ENCODE measurements around the gene TCEAL7. TPM values are rescaled to one million over a fixed set of nuclear protein-coding genes. Genes with fewer than 3 reads are reported as not detected.

The TCEAL7 gene
- total and polyA plus RNA-seq, 9 of the 15 experiments (the other 6 are each of a cell fraction or from before 2014, with no cell fraction given), result 0.07 to 0.34 (median 0.13) TPM; not detected in 4

DNA sequence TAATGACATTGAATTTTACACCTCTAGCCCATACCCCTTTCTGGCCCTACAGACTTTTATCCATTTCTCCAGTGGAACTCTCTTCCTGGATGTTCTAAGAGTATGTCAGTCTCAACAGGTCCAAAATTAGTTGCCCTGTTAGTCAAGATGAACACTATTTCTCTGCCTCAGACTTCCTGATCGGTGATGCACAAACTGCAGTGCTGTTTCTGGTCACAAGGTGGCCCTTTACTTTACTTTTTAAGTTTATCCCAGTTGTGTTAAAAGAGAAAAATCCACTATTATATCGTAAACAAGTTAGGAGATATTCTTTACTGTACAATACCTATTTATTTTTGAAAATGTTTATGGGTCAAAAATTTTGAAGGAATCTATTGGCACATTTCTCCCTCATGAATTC, 13.1 kb downstream of the TCEAL7 start (continued):
- TF ChIP-seq, protein P1, sequence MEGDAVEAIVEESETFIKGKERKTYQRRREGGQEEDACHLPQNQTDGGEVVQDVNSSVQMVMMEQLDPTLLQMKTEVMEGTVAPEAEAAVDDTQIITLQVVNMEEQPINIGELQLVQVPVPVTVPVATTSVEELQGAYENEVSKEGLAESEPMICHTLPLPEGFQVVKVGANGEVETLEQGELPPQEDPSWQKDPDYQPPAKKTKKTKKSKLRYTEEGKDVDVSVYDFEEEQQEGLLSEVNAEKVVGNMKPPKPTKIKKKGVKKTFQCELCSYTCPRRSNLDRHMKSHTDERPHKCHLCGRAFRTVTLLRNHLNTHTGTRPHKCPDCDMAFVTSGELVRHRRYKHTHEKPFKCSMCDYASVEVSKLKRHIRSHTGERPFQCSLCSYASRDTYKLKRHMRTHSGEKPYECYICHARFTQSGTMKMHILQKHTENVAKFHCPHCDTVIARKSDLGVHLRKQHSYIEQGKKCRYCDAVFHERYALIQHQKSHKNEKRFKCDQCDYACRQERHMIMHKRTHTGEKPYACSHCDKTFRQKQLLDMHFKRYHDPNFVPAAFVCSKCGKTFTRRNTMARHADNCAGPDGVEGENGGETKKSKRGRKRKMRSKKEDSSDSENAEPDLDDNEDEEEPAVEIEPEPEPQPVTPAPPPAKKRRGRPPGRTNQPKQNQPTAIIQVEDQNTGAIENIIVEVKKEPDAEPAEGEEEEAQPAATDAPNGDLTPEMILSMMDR (IDR thresholded peaks at IDR 0.05 in 2 of 3, conservative IDR thresholded peaks at IDR 0.05 in 1 of 3; ENCODE audit: insufficient read depth in 2 of 3, low read depth in 1 of 3, low read length in 3 of 3), result peak; percentile 41 to 62 (median 58); a peak in 5 of 6 replicates
- peak; percentile 49 to 69 for TF ChIP-seq RAD21 (CRISPR knock-in tag; conservative IDR thresholded peaks at IDR 0.05 in 1 of 2, IDR thresholded peaks at IDR 0.05 in 1 of 2)
- TF ChIP-seq POLR2AphosphoS2 (IDR thresholded peaks at IDR 0.05; ENCODE audit: low read length), result no peak
- TF ChIP-seq SMC3 (conservative IDR thresholded peaks at IDR 0.05; ENCODE audit: insufficient read depth, low read depth, low read length), result 0 out of 2 replicates have a peak, but pooled peaks have one; percentile 38

DNA sequence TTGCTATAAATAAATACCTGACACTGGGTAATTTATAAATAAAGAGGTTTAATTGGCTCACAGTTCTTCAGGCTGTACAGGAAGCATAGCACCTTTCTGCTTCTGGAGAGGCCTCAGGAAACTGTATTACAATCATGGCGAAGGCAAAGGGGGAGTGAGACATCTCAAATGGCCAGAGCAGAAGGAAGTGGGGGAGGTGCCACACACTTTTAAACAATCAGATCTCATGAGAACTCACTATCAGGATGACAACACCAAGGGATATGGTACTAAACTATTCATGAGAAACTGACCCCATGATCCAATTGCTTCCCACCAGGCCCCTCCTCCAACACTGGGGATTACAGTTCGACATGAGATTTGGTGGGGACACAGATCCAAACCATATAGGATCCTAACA, 14.6 kb downstream of the TCEAL7 start:
- DNase-seq (ENCODE audit: extremely low read depth in 1 of 4, low spot score in 3 of 4) (no peak), ATAC-seq (no peak), FAIRE-seq (no peak)
- CTCF ChIA-PET (ENCODE audit: low intra/inter-chr PET ratio), result no interaction called here
- Histone ChIP-seq H3K4me1 (replicated peaks in 1 of 2; ENCODE audit: control insufficient read depth in 2 of 2, insufficient read depth in 2 of 2, low read length in 2 of 2) (no peaks in the 10 kb centered on the region), H2AFZ (ENCODE audit: low read depth, low read length) (peak overlapping the region; percentile 35; the same call in 1 of the 2 replicates), H3K4me3 (no peak overlapping the region), H3K9ac (ENCODE audit: insufficient read depth in 1 of 2, low read depth in 2 of 2, low read length in 2 of 2) (no peak overlapping the region), H3K79me2 (ENCODE audit: control insufficient read depth, insufficient read depth, low read length) (no peaks in the 10 kb centered on the region), H3K27me3 (ENCODE audit: control insufficient read depth in 2 of 2, insufficient read depth in 2 of 2, low read length in 2 of 2) (no peaks in the 10 kb centered on the region; a peak in 1 of 5 replicates), H4K20me1 (replicated peaks; ENCODE audit: control insufficient read depth, insufficient read depth, low read length) (no peaks in the 10 kb centered on the region), H3K9me1 (ENCODE audit: control insufficient read depth, insufficient read depth, low read length) (no peaks in the 10 kb centered on the region), H3K4me2 (ENCODE audit: insufficient read depth, low read length) (no peak overlapping the region), H3K36me3 (ENCODE audit: control insufficient read depth, insufficient read depth, low read length) (no peaks in the 10 kb centered on the region), H3K9me3 (replicated peaks; ENCODE audit: control insufficient read depth, insufficient read depth, low read depth, low read length) (no peaks in the 10 kb centered on the region), H3K27ac (ENCODE audit: extremely low read depth, low read depth, low read length) (no peak overlapping the region)
- no TSS peak for BruUV-seq (replicated peaks)
- POLR2A ChIA-PET, result no interaction called here
- intact Hi-C loops (cut with micrococcal nuclease) (no loop called here), in situ Hi-C loops (cut with MboI) (no loop called here)
- WGBS (ENCODE audit: insufficient coverage, low coverage, missing lambda C conversion rate), result 14% methylated on average over 2 of the region's 2 CpGs
- TF ChIP-seq SLC30A9 (CRISPR knock-in tag; IDR thresholded peaks at IDR 0.05) (no peak), ZNF124 (CRISPR knock-in tag; IDR thresholded peaks at IDR 0.05) (no peak), ZFX (CRISPR knock-in tag; IDR thresholded peaks at IDR 0.05) (no peak)
- TF ChIP-seq, protein P2, sequence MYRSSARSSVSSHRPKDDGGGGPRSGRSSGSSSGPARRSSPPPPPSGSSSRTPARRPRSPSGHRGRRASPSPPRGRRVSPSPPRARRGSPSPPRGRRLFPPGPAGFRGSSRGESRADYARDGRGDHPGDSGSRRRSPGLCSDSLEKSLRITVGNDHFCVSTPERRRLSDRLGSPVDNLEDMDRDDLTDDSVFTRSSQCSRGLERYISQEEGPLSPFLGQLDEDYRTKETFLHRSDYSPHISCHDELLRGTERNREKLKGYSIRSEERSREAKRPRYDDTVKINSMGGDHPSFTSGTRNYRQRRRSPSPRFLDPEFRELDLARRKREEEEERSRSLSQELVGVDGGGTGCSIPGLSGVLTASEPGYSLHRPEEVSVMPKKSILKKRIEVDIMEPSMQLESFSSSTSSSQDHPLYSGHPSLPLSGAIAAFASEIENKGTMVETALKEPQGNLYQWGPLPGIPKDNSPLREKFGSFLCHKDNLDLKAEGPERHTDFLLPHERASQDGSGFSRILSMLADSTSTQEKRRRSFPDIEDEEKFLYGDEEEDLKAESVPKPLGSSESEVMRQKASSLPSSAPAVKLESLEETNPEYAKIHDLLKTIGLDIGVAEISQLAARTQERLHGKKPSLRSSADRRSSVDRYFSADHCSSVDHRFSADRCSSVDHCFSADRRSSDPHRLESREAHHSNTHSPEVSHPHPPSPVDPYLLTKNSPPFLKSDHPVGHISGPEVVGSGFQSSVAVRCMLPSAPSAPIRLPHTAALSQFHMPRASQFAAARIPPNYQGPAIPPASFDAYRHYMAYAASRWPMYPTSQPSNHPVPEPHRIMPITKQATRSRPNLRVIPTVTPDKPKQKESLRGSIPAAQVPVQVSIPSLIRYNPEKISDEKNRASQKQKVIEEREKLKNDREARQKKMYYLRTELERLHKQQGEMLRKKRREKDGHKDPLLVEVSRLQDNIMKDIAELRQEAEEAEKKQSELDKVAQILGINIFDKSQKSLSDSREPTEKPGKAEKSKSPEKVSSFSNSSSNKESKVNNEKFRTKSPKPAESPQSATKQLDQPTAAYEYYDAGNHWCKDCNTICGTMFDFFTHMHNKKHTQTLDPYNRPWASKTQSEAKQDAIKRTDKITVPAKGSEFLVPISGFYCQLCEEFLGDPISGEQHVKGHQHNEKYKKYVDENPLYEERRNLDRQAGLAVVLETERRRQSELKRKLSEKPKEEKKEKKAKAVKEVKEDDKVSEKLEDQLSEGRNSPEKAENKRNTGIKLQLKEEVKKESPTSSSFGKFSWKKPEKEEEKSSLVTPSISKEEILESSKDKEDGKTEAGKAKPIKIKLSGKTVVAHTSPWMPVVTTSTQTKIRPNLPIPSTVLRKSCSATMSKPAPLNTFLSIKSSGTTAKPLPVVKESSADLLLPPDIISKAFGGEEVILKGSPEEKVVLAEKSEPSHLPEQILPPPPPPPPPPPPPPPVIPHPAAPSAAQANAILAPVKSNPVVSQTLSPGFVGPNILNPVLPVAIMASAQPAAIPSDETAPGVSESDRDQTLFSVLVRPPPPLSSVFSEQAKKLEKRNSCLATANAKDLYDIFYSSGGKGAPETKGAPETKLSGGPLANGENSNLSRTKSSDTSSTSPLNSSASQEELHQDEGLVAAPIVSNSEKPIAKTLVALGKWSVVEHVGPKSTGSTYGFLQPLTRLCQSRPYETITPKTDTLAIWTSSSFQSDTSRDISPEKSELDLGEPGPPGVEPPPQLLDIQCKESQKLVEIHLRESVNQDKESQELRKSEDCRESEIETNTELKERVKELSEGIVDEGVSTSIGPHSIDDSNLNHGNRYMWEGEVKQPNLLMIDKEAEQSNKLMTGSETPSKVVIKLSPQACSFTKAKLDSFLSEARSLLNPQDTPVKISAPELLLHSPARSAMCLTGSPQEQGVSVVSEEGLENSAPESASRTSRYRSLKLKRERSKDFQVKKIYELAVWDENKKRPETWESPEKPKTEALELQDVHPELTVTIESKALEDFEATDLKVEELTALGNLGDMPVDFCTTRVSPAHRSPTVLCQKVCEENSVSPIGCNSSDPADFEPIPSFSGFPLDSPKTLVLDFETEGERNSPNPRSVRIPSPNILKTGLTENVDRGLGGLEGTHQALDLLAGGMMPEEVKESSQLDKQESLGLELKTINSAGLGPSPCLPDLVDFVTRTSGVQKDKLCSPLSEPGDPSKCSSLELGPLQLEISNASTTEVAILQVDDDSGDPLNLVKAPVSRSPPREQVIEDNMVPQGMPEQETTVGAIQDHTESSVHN (IDR thresholded peaks at IDR 0.05; ENCODE audit: borderline replicate concordance in 1 of 2, low read depth in 1 of 2), result no peak
- TF ChIP-seq, protein P3, sequence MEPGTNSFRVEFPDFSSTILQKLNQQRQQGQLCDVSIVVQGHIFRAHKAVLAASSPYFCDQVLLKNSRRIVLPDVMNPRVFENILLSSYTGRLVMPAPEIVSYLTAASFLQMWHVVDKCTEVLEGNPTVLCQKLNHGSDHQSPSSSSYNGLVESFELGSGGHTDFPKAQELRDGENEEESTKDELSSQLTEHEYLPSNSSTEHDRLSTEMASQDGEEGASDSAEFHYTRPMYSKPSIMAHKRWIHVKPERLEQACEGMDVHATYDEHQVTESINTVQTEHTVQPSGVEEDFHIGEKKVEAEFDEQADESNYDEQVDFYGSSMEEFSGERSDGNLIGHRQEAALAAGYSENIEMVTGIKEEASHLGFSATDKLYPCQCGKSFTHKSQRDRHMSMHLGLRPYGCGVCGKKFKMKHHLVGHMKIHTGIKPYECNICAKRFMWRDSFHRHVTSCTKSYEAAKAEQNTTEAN (CRISPR knock-in tag; IDR thresholded peaks at IDR 0.05), result no peak

Measured in K562 (cell line).